ENCODE results near the gene MTHFSD.

Gene MTHFSD

GRCh38 chr16:86492267-86492960, 62.6 kb downstream of the MTHFSD start:
- DNase-seq (ENCODE audit: low read depth in 1 of 2, low spot score in 1 of 2): no peak

- DNase-seq (ENCODE audit: low read depth in 1 of 2, low spot score in 1 of 2): no peak
Observed at GRCh38 chr16:86491640-86492023, 63.4 kb downstream of the MTHFSD start.

GRCh38 chr16:86490859-86491639, 64.0 kb downstream of the MTHFSD start:
- DNase-seq (ENCODE audit: low read depth in 1 of 2, low spot score in 1 of 2): no peak

GRCh38 chr16:86485746-86486145, 69.3 kb downstream of the MTHFSD start:
- DNase-seq (ENCODE audit: low read depth in 1 of 2, low spot score in 1 of 2): no peak

GRCh38 chr16:86484240-86484639, 70.8 kb downstream of the MTHFSD start:
- DNase-seq (ENCODE audit: low read depth in 1 of 2, low spot score in 1 of 2): no peak

- no peak for DNase-seq (ENCODE audit: low read depth in 1 of 2, low spot score in 1 of 2)
Observed at GRCh38 chr16:86481607-86482006, 73.4 kb downstream of the MTHFSD start.

GRCh38 chr16:86480444-86480843, 74.6 kb downstream of the MTHFSD start:
- DNase-seq (ENCODE audit: low read depth in 1 of 2, low spot score in 1 of 2): no peak

All from activated T-helper 1 cell treated with anti-CD3 and anti-CD28 coated beads, Interleukin-2, amount 50 U/mL, for 16 hours (primary cell).